SK-N-SH (cell line): ENCODE data around the gene LMOD2. TPM values are rescaled to one million over a fixed set of nuclear protein-coding genes. Genes with fewer than 3 reads are reported as not detected.

Experiments used
- CTCF ChIA-PET: fragments of 300-600, 350-600 bp; formaldehyde crosslinking; extraction: SDS; loops from one replicate; lab custom pipeline; 2021; lab: Yijun Ruan, JAX
- POLR2A ChIA-PET: fragments of 350-600 bp; sonication (Branson Sonifier 250); formaldehyde crosslinking; extraction: SDS; loops from one replicate; lab custom pipeline; 2020; ENCODE audit warnings: antibody characterized with exemption, inconsistent platforms; lab: Yijun Ruan, JAX
- DNase-seq: peaks from one replicate; pipeline ENCODE4 v3.0.0; 2012
- H2AFZ ChIP-seq: fragments of 200-600 bp; sonication (generic); 2 replicates; pipeline ENCODE4 v1.8.1; 2016; ENCODE audit warnings: antibody characterized with exemption, mild to moderate bottlenecking, low read depth
- H3F3A ChIP-seq: fragments of 200-600 bp; sonication (generic); replicated peaks from 2 replicates; pipeline ENCODE3; 2016; ENCODE audit warnings: antibody characterized with exemption, mild to moderate bottlenecking; ENCODE audit not compliant: insufficient read depth
- H3K27ac ChIP-seq, 2 experiments: fragments of 200-500 bp in 1 of 2; fragments of 200-600 bp in 1 of 2; sonication (Bioruptor generic) in 1 of 2; sonication (generic), shearing (Covaris generic) in 1 of 2; 2 replicates each; pipeline versions ENCODE4 v1.5.1 to v1.6.1; 2014 to 2016; ENCODE audit warnings: low read depth in 2 of 2, inconsistent platforms in 1 of 2, low read length in 1 of 2, mild to moderate bottlenecking in 1 of 2, mixed read lengths in 1 of 2
- H3K27me3 ChIP-seq: fragments of 200-600 bp; sonication (generic), shearing (Covaris generic); 2 replicates; pipeline ENCODE4 v1.6.1; 2016; ENCODE audit warnings: mixed run types; ENCODE audit not compliant: insufficient read depth
- H3K36me3 ChIP-seq, 2 experiments: fragments of 200-500 bp in 1 of 2; fragments of 200-600 bp in 1 of 2; sonication (Bioruptor generic) in 1 of 2; sonication (generic) in 1 of 2; replicated peaks in 1 of 2; 2 replicates each; pipeline versions ENCODE3 to v1.5.1; 2014 to 2016; ENCODE audit warnings: low read length in 1 of 2, mild to moderate bottlenecking in 1 of 2; ENCODE audit not compliant: insufficient read depth in 2 of 2, control insufficient read depth in 1 of 2
- H3K4me1 ChIP-seq, 2 experiments: fragments of 200-500 bp in 1 of 2; fragments of 200-600 bp in 1 of 2; sonication (Bioruptor generic) in 1 of 2; sonication (generic), shearing (Covaris generic) in 1 of 2; 2 replicates each; pipeline versions ENCODE4 v1.5.1 to v1.6.1; 2014 to 2016; ENCODE audit warnings: low read depth in 1 of 2, low read length in 1 of 2, mixed run types in 1 of 2; ENCODE audit not compliant: insufficient read depth in 2 of 2, control insufficient read depth in 1 of 2
- H3K4me2 ChIP-seq: fragments of 200-600 bp; sonication (generic), shearing (Covaris generic); 2 replicates; pipeline ENCODE4 v1.6.1; 2017; ENCODE audit warnings: mixed run types
- H3K4me3 ChIP-seq, 2 experiments: fragments of 200-500 bp in 1 of 2; fragments of 200-600 bp in 1 of 2; sonication (Bioruptor generic) in 1 of 2; sonication (generic), shearing (Covaris generic) in 1 of 2; 2 replicates each; pipeline versions ENCODE4 v1.5.1 to v1.8.1; 2014 to 2016; ENCODE audit warnings: low read depth in 2 of 2, inconsistent platforms in 1 of 2, low read length in 1 of 2, mild to moderate bottlenecking in 1 of 2, mixed read lengths in 1 of 2, moderate library complexity in 1 of 2
- H3K79me2 ChIP-seq: fragments of 200-600 bp; sonication (generic); 2 replicates; pipeline ENCODE4 v1.8.1; 2017; ENCODE audit warnings: mild to moderate bottlenecking; ENCODE audit not compliant: insufficient read depth
- H3K9ac ChIP-seq: fragments of 200-600 bp; sonication (generic); 2 replicates; pipeline ENCODE4 v1.6.1; 2017; ENCODE audit warnings: mixed run types
- H3K9me2 ChIP-seq: fragments of 200-600 bp; sonication (generic); 2 replicates; pipeline ENCODE4 v1.6.1; 2017; ENCODE audit warnings: mixed run types
- H3K9me3 ChIP-seq: fragments of 200-600 bp; sonication (generic); 2 replicates; pipeline ENCODE4 v1.6.1; 2017; ENCODE audit warnings: mixed run types, mild to moderate bottlenecking, moderate library complexity
- H4K20me1 ChIP-seq: fragments of 200-600 bp; sonication (generic); 2 replicates; pipeline ENCODE4 v1.6.1; 2017; ENCODE audit warnings: mild to moderate bottlenecking, mixed run types; ENCODE audit not compliant: insufficient read depth
- ELF1 ChIP-seq: IDR thresholded peaks from 2 replicates; pipeline ENCODE4 v1.4.0; 2012
- FOSL2 ChIP-seq: IDR thresholded peaks from 2 replicates; pipeline ENCODE4 v1.4.0; 2012; ENCODE audit warnings: low read depth, mild to moderate bottlenecking, moderate library complexity, borderline replicate concordance
- FOXM1 ChIP-seq: IDR thresholded peaks from 2 replicates; pipeline ENCODE4 v1.4.0; 2012; ENCODE audit warnings: low read depth, mild to moderate bottlenecking
- GABPA ChIP-seq: IDR thresholded peaks from 2 replicates; pipeline ENCODE4 v1.4.0; 2012; ENCODE audit warnings: low read depth, mild to moderate bottlenecking
- JUND ChIP-seq: IDR thresholded peaks from 2 replicates; pipeline ENCODE4 v1.4.0; 2012
- MEF2A ChIP-seq: IDR thresholded peaks from 2 replicates; pipeline ENCODE4 v1.4.0; 2012; ENCODE audit warnings: low read depth, borderline replicate concordance
- NFIC ChIP-seq: IDR thresholded peaks from 2 replicates; pipeline ENCODE4 v1.4.0; 2012; ENCODE audit warnings: borderline replicate concordance
- POLR2AphosphoS5 ChIP-seq: IDR thresholded peaks from 2 replicates; pipeline ENCODE4 v1.6.1; 2012; ENCODE audit warnings: low read depth, low read length
- RCOR1 ChIP-seq: fragments of 150-350 bp; IDR thresholded peaks from 2 replicates; pipeline ENCODE4 v1.6.1; 2017; ENCODE audit warnings: antibody characterized with exemption, low read length
- WGBS: methylation state at CpG from one replicate; pipeline ENCODE4 v1.1.6; 2017; ENCODE audit warnings: low lambda C conversion rate; 5-methylcytosine and 5-hydroxymethylcytosine counted together
- polyA plus RNA-seq, 3 experiments: library from polyadenylated mRNA; depleted of rRNA; stranded (reverse); fragments of >200 nt; gene quantifications; 2 replicates each; pipeline ENCODE4 v1.2.3, GENCODE V29; 2012
- TF ChIP-seq, protein P1 (sequence below): IDR thresholded peaks from 2 replicates; pipeline ENCODE4 v1.4.0; 2012; ENCODE audit warnings: low read depth, borderline replicate concordance
- TF ChIP-seq, protein P2 (sequence below): fragments of 150-350 bp; IDR thresholded peaks from 2 replicates; pipeline ENCODE4 v1.6.1; 2017; ENCODE audit warnings: antibody characterized with exemption, low read length, low read depth, borderline replicate concordance
- TF ChIP-seq, protein P3 (sequence below): IDR thresholded peaks from 2 replicates; pipeline ENCODE4; 2012
- TF ChIP-seq, protein P4 (sequence below): IDR thresholded peaks from 2 replicates; pipeline ENCODE4 v1.4.0; 2012; ENCODE audit warnings: low read depth

Gene LMOD2
- polyA plus RNA-seq, 1 of the 3 experiments (the other 2 are of a cell fraction) = not detected

DNA sequence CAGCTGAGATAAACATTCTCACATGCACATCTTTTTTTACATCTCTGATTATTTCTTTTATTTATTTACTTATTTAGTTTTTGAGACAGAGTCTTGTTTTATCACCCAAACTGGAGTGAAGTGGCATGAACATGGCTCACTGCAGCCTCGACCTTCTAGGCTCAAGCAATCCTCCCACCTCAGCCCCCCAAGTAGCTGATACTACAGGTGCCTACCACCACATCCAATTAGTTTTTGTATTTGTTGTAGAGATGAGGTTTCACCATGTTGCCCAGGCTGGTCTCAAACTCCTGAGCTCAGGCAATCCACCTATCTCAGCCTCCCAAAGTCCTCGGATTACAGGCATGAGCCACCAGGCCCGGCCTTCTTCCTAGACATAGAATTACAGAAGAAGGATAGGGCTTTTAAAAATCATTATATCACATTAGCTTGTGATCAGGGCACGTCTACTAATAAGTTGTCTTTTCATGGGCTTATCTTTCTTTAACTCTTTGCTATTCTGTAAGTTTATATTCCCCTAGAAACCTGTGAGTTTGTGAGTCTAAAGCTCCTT is 48.2 kb upstream of the LMOD2 start:
- Histone ChIP-seq H4K20me1 (no peaks in the 10 kb centered on the region), H3K4me1 (no peaks in the 10 kb centered on the region), H3K9ac (no peak overlapping the region), H3K4me3 (no peak overlapping the region), H2AFZ (no peak overlapping the region), H3K9me3 (no peaks in the 10 kb centered on the region), H3K27me3 (no peaks in the 10 kb centered on the region), H3K4me2 (no peak overlapping the region), H3K36me3 (no peaks in the 10 kb centered on the region), H3K79me2 (no peaks in the 10 kb centered on the region), H3F3A (no peaks in the 10 kb centered on the region), H3K27ac (no peak overlapping the region), H3K9me2 (no peaks in the 10 kb centered on the region)
- WGBS = 60% methylated on average over 4 of the region's 4 CpGs
- ChIA-PET CTCF (interaction anchor here (0.6 to 1.2 kb wide), 3 partner anchors 10 to 27 kb away, joined by 3 to 4 read pairs (median 3); no protein-coding TSS in a partner anchor), POLR2A (no interaction called here)
- no peak for DNase-seq
- TF ChIP-seq, protein P1, sequence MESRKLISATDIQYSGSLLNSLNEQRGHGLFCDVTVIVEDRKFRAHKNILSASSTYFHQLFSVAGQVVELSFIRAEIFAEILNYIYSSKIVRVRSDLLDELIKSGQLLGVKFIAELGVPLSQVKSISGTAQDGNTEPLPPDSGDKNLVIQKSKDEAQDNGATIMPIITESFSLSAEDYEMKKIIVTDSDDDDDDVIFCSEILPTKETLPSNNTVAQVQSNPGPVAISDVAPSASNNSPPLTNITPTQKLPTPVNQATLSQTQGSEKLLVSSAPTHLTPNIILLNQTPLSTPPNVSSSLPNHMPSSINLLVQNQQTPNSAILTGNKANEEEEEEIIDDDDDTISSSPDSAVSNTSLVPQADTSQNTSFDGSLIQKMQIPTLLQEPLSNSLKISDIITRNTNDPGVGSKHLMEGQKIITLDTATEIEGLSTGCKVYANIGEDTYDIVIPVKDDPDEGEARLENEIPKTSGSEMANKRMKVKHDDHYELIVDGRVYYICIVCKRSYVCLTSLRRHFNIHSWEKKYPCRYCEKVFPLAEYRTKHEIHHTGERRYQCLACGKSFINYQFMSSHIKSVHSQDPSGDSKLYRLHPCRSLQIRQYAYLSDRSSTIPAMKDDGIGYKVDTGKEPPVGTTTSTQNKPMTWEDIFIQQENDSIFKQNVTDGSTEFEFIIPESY = no peak
- TF ChIP-seq FOXM1 = no peak
- TF ChIP-seq, protein P2, sequence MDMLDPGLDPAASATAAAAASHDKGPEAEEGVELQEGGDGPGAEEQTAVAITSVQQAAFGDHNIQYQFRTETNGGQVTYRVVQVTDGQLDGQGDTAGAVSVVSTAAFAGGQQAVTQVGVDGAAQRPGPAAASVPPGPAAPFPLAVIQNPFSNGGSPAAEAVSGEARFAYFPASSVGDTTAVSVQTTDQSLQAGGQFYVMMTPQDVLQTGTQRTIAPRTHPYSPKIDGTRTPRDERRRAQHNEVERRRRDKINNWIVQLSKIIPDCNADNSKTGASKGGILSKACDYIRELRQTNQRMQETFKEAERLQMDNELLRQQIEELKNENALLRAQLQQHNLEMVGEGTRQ = no peak
- no peak for TF ChIP-seq FOSL2
- no peak for TF ChIP-seq NFIC
- TF ChIP-seq, protein P3, sequence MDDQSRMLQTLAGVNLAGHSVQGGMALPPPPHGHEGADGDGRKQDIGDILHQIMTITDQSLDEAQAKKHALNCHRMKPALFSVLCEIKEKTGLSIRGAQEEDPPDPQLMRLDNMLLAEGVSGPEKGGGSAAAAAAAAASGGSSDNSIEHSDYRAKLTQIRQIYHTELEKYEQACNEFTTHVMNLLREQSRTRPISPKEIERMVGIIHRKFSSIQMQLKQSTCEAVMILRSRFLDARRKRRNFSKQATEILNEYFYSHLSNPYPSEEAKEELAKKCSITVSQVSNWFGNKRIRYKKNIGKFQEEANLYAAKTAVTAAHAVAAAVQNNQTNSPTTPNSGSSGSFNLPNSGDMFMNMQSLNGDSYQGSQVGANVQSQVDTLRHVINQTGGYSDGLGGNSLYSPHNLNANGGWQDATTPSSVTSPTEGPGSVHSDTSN = no peak
- TF ChIP-seq GABPA = no peak
- TF ChIP-seq ELF1 = no peak
- TF ChIP-seq MEF2A = no peak
- no peak for TF ChIP-seq JUND
- TF ChIP-seq, protein P4, sequence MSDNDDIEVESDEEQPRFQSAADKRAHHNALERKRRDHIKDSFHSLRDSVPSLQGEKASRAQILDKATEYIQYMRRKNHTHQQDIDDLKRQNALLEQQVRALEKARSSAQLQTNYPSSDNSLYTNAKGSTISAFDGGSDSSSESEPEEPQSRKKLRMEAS = no peak
- no peak for TF ChIP-seq POLR2AphosphoS5
- no peak for TF ChIP-seq RCOR1
